BLaER1 treated with 17β-estradiol and CSF1 and Interleukin-3, amounts not matched to agents 10 nM and 100 nM (cell line): ENCODE data around the gene MSI2.

Experiments used
- H3K27ac ChIP-seq, 11 experiments: shearing (Covaris generic); formaldehyde crosslinking; 2 replicates each; pipeline ENCODE4 v1.8.1; 2022
- H3K27me3 ChIP-seq, 11 experiments: shearing (Covaris generic); formaldehyde crosslinking; 2 replicates each; pipeline ENCODE4 v1.8.1; 2022
- H3K36me3 ChIP-seq, 11 experiments: shearing (Covaris generic); formaldehyde crosslinking; 2 replicates each; pipeline ENCODE4 v1.8.1; 2022
- H3K4me1 ChIP-seq, 10 experiments: shearing (Covaris generic); formaldehyde crosslinking; 2 replicates each; pipeline ENCODE4 v1.8.1; 2022
- H3K4me2 ChIP-seq, 11 experiments: shearing (Covaris generic); formaldehyde crosslinking; 2 replicates each; pipeline ENCODE4 v1.8.1; 2022
- H3K4me3 ChIP-seq, 10 experiments: shearing (Covaris generic); formaldehyde crosslinking; 2 replicates each; pipeline ENCODE4 v1.8.1; 2022
- H3K9ac ChIP-seq, 11 experiments: shearing (Covaris generic); formaldehyde crosslinking; 2 replicates each; pipeline ENCODE4 v1.8.1; 2022
- H3K9me3 ChIP-seq, 11 experiments: shearing (Covaris generic); formaldehyde crosslinking; replicated peaks in 1 of 11; 2 replicates each; pipeline ENCODE4 v1.8.1; 2022
- H4K20me1 ChIP-seq, 11 experiments: shearing (Covaris generic); formaldehyde crosslinking; 2 replicates each; pipeline ENCODE4 v1.8.1; 2022
- Cebpa-rat ChIP-seq, 11 experiments: shearing (Covaris generic); IDR thresholded peaks; 2 replicates each; pipeline ENCODE4 v1.8.1; 2022

The MSI2 gene

GRCh38 chr17:57669671-57670529 lies 413.6 kb downstream of the MSI2 start:
- TF ChIP-seq Cebpa-rat (IDR thresholded peaks at IDR 0.05), result no peak
- Histone ChIP-seq H3K27ac (peak overlapping the region in 6 of 11 experiments; percentile 4 to 72 (median 24); a peak in 8 of 22 replicates), H3K27me3 (no peaks in the 10 kb centered on the region), H3K9ac (no peak overlapping the region; a peak in 1 of 22 replicates), H3K4me1 (peaks cover 10 to 77% (median 60%) of the 10 kb centered on the region in 10 experiments; a peak in 19 of 20 replicates), H4K20me1 (no peaks in the 10 kb centered on the region), H3K9me3 (no peaks in the 10 kb centered on the region), H3K4me3 (no peak overlapping the region), H3K36me3 (peaks cover 0 to 77% (median 33%) of the 10 kb centered on the region in 11 experiments; a peak in 16 of 22 replicates), H3K4me2 (peak overlapping the region in 7 of 11 experiments; percentile 28 to 75 (median 70); a peak in 14 of 22 replicates)

- TF ChIP-seq Cebpa-rat (IDR thresholded peaks at IDR 0.05), result no peak
- peaks cover 0 to 80% (median 43%) of the 10 kb centered on the region in 11 experiments; a peak in 17 of 22 replicates for H3K36me3 ChIP-seq
- H3K4me3 ChIP-seq, result no peak overlapping the region
- H3K9me3 ChIP-seq, result no peaks in the 10 kb centered on the region
- H4K20me1 ChIP-seq, result no peaks in the 10 kb centered on the region
- H3K4me2 ChIP-seq, result peak overlapping the region in 8 of 11 experiments; percentile 36 to 75 (median 68); a peak in 15 of 22 replicates
- no peaks in the 10 kb centered on the region for H3K27me3 ChIP-seq
- H3K27ac ChIP-seq, result peak overlapping the region in 5 of 11 experiments; percentile 7 to 72 (median 41); a peak in 9 of 22 replicates
- H3K4me1 ChIP-seq, result peaks cover 10 to 68% (median 55%) of the 10 kb centered on the region in 10 experiments; a peak in 19 of 20 replicates
- peak overlapping the region in 2 of 11 experiments; percentile 38 to 51; a peak in 3 of 22 replicates for H3K9ac ChIP-seq
These were observed 414.6 kb downstream of the MSI2 start for GRCh38 chr17:57670769-57671569.

- Histone ChIP-seq H4K20me1 (no peaks in the 10 kb centered on the region), H3K27me3 (no peaks in the 10 kb centered on the region), H3K4me2 (peak overlapping the region; percentile 56 to 83 (median 74)), H3K36me3 (peaks cover 0 to 80% (median 45%) of the 10 kb centered on the region in 11 experiments; a peak in 17 of 22 replicates), H3K9ac (peak overlapping the region in 8 of 11 experiments; percentile 7 to 64 (median 50); a peak in 16 of 22 replicates), H3K9me3 (no peaks in the 10 kb centered on the region), H3K27ac (peak overlapping the region in 9 of 11 experiments; percentile 4 to 72 (median 63); a peak in 15 of 22 replicates), H3K4me1 (peaks cover 10 to 62% (median 48%) of the 10 kb centered on the region in 10 experiments; a peak in 19 of 20 replicates), H3K4me3 (peak overlapping the region in 2 of 10 experiments; percentile 0 to 51; a peak in 3 of 20 replicates)
- peak in 6 of 11 experiments; percentile 14 to 93 (median 66); a peak in 9 of 22 replicates for TF ChIP-seq Cebpa-rat (IDR thresholded peaks at IDR 0.05)
These were observed 415.6 kb downstream of the MSI2 start for GRCh38 chr17:57671667-57672632.

- Histone ChIP-seq H3K9ac (peak overlapping the region in 7 of 11 experiments; percentile 7 to 64 (median 48); a peak in 9 of 22 replicates), H3K9me3 (no peaks in the 10 kb centered on the region), H3K4me1 (peaks cover 10 to 54% (median 46%) of the 10 kb centered on the region in 10 experiments; a peak in 19 of 20 replicates), H3K4me3 (no peak overlapping the region), H4K20me1 (no peaks in the 10 kb centered on the region), H3K36me3 (peaks cover 0 to 80% (median 44%) of the 10 kb centered on the region in 11 experiments; a peak in 17 of 22 replicates), H3K4me2 (peak overlapping the region in 9 of 11 experiments; percentile 63 to 82 (median 74); a peak in 17 of 22 replicates), H3K27ac (peak overlapping the region in 8 of 11 experiments; percentile 11 to 72 (median 64); a peak in 14 of 22 replicates), H3K27me3 (no peaks in the 10 kb centered on the region)
- TF ChIP-seq Cebpa-rat (IDR thresholded peaks at IDR 0.05), result no peak
These were observed 416.6 kb downstream of the MSI2 start for GRCh38 chr17:57672971-57673370.

GRCh38 chr17:57674894-57675293 lies 418.6 kb downstream of the MSI2 start:
- Histone ChIP-seq H3K4me1 (peaks cover 10 to 39% (median 38%) of the 10 kb centered on the region in 10 experiments; a peak in 19 of 20 replicates), H4K20me1 (no peaks in the 10 kb centered on the region), H3K4me3 (no peak overlapping the region), H3K9me3 (no peaks in the 10 kb centered on the region), H3K9ac (no peak overlapping the region), H3K27ac (peak overlapping the region in 2 of 11 experiments; percentile 50 to 54; a peak in 2 of 22 replicates), H3K4me2 (no peak overlapping the region), H3K36me3 (peaks cover 0 to 80% (median 36%) of the 10 kb centered on the region in 11 experiments; a peak in 17 of 22 replicates), H3K27me3 (no peaks in the 10 kb centered on the region)
- no peak for TF ChIP-seq Cebpa-rat (IDR thresholded peaks at IDR 0.05)

- TF ChIP-seq Cebpa-rat (IDR thresholded peaks at IDR 0.05), result no peak
- Histone ChIP-seq H3K27ac (peak overlapping the region in 2 of 11 experiments; percentile 50 to 54; a peak in 2 of 22 replicates), H4K20me1 (no peaks in the 10 kb centered on the region), H3K9ac (no peak overlapping the region), H3K4me1 (peaks cover 10 to 30% (median 29%) of the 10 kb centered on the region in 10 experiments; a peak in 19 of 20 replicates), H3K27me3 (no peaks in the 10 kb centered on the region), H3K9me3 (no peaks in the 10 kb centered on the region), H3K4me2 (no peak overlapping the region), H3K36me3 (peaks cover 0 to 78% (median 36%) of the 10 kb centered on the region in 11 experiments; a peak in 17 of 22 replicates), H3K4me3 (no peak overlapping the region)
These were observed 419.4 kb downstream of the MSI2 start for GRCh38 chr17:57675427-57676387.

- H3K4me1 ChIP-seq, result peaks cover 9 to 22% (median 21%) of the 10 kb centered on the region in 10 experiments; a peak in 19 of 20 replicates
- TF ChIP-seq Cebpa-rat (IDR thresholded peaks at IDR 0.05), result no peak
These were observed 420.2 kb downstream of the MSI2 start for GRCh38 chr17:57676543-57676942.

More at GRCh38 chr17:57676543-57676942, 420.2 kb downstream of the MSI2 start:
- Histone ChIP-seq H3K36me3 (peaks cover 0 to 77% (median 39%) of the 10 kb centered on the region in 11 experiments; a peak in 17 of 22 replicates), H3K4me2 (no peak overlapping the region), H3K9ac (no peak overlapping the region), H3K27me3 (no peaks in the 10 kb centered on the region), H3K27ac (no peak overlapping the region), H3K4me3 (no peak overlapping the region), H4K20me1 (no peaks in the 10 kb centered on the region), H3K9me3 (no peaks in the 10 kb centered on the region)
